ENCODE measurements around the gene USP5.

Gene USP5

GRCh38 chr12:6826125-6826733 is 25.7 kb upstream of the USP5 start:
- no peak for DNase-seq (ENCODE audit: low spot score)

DNA sequence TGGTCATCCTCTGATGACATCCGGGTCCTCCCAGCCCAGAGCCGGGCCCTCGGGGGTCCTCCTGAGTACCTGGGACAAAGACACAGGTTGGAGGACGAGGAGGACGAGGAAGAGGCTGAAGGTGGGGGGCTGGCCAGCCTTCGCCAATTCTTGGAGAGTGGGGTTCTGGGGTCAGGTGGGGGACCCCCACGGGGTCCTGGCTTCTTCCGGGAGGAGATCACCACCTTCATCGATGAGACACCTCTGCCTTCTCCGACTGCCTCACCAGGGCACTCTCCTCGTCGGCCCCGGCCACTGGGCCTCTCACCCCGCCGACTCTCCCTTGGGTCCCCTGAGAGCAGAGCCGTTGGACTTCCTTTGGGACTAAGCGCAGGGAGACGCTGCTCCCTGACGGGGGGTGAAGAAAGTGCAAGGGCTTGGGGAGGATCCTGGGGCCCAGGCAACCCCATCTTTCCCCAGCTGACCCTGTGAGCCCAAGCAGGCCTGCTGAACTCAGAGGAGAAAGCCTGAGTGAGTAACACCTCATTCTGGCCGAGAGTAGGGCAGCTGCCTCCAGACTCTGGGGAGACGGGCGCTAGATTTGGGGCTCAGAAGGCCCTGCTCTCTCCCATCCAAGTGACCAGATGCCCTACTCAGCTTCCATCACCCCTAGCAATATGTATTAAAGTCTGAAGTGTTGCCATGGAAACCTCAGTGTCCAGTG is 25.1 kb upstream of the USP5 start:
- no peak for DNase-seq (ENCODE audit: low spot score)

DNA sequence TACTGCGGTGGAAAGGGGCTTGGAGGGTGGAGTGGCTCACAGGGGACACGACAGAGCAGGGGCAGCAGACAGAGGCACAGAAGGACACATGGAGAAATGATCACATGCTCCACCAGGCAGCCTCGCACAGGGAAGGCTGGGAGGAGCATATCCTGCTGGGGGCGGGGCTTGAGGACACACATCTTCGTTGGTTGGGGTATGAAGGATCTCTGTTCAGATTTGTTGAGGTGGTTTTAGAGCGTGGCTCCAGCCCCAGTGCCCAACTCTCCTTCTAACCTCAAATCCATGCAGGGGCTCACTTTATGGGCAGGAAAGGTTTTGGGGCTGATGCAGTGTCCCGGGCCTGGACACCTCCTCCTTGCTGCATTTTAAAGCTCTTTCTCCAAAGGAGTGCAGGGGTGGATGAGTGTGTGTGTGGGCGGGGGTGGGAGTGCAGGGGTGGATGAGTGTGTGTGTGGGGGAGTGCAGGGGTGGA is 24.5 kb upstream of the USP5 start:
- peak; percentile 95 for DNase-seq (ENCODE audit: low spot score)

DNA sequence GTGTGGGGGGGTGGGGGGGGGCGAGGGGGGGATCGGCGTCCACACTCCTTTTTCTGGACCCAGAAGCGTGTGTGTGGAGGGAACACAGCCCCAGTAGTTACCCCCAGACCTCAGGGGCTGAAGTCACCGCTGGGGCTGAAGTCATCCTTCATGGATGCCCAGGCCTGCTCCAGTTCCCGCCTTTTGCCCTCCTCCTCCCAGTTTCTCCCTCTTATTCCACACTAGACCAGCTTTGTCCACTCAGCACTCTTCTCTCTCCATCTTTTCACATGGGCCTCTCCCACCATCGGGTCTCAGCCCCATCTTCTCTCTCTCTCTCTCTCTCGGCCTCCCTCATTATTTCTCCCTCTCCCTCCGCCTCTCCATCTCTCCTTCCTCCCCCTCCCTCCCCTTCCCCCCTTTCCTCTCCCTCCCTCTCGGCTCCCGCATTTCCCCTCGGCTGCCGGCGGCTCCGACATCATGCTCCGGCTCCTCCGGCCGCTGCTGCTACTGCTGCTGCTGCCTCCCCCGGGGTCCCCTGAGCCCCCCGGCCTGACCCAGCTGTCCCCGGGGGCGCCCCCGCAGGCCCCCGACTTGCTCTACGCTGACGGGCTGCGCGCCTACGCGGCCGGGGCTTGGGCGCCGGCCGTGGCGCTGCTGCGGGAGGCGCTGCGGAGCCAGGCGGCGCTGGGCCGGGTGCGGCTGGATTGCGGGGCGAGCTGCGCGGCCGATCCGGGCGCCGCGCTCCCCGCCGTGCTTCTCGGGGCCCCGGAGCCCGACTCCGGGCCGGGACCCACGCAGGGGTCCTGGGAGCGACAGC is 23.8 kb upstream of the USP5 start, which contains the start of gene P3H3:
TSS of gene P3H3 (plus strand) at position 426 of the 799 bp plus-strand sequence. CDS start at position 460, 34 bp downstream.
- DNase-seq (ENCODE audit: low spot score): peak; percentile 73

DNA sequence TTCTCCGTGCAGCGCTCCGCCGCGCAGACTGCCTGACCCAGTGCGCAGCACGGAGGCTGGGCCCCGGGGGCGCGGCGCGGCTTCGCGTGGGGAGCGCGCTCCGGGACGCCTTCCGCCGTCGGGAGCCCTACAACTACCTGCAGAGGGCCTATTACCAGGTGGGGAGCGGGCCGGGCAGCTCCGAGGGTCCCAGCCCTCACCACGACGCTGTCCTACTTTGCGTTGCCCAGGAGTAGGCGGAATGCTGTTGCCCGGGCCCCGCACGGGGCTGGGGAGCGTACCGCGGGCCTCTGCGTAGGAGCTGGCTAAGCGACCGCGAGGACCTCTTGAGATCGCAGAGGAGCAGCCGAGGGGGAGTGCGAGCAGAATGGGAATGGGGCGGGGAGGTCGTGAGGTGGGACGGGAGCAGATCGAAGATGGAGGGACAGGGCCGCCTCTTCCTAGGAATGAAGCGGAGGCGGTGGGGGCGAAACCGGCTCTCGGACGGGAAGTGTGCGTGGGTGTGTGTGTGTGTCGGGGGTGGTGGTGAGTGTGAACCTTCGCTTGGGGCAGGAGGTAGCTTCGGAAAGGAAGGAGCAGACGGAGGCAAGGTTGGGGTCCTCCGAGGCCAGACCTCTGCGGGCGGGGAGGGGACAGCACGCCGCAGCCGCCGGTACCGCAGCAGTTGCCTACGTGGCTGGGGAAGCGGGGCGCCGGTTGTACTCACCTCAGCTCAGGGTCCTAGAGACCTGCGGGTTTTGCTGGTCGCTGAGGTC is 23.0 kb upstream of the USP5 start:
- peak; percentile 74 for DNase-seq (ENCODE audit: low spot score)

DNA sequence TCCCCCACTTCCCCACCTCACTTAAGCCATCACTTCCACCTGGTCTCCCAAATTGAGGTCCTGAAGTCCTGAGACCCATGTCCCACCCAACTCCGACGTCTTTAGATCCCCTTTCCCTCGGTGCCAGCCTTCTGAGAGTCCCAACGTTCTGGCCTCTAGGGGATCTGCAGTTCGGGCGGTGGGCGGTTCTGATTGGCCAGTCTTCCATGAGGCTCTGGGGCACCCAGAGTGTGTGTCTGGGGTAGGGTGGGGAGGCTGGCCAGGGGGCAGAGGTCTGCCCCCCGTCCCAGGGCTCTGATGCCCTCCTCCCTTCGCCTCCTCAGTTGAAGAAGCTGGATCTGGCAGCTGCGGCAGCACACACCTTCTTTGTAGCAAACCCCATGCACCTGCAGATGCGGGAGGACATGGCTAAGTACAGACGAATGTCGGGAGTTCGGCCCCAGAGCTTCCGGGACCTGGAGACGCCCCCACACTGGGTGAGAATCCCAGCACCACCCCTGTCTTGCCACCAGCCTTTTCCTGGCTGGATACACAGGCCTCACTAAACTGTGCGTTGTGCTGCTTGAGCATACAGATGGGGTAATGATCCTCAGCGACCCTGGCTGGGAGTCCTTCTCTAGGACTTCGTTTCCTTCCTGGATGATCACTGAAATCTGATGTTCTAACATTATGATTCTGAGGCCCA is 22.3 kb upstream of the USP5 start:
- DNase-seq (ENCODE audit: low spot score): peak; percentile 86

DNA sequence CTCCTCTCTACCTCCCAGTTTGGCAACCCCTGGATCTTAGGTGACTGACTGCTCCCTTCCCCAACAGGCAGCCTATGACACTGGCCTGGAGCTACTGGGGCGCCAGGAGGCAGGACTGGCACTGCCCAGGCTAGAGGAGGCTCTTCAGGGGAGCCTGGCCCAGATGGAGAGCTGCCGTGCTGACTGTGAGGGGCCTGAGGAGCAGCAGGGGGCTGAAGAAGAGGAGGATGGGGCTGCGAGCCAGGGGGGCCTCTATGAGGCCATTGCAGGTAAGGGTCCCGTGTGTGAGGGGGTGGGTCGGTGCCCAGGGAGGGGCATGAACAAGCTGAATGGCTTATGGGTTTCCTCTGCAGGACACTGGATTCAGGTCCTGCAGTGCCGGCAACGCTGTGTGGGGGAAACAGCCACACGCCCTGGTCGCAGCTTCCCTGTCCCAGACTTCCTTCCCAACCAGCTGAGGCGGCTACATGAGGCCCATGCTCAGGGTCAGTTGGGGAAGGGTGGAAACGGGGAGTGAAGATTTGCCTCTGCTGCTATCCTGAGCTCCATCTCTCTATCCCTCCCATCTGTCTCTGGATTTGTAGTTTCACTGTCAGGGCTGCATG is 21.6 kb upstream of the USP5 start:
- DNase-seq (ENCODE audit: low spot score): no peak

DNA sequence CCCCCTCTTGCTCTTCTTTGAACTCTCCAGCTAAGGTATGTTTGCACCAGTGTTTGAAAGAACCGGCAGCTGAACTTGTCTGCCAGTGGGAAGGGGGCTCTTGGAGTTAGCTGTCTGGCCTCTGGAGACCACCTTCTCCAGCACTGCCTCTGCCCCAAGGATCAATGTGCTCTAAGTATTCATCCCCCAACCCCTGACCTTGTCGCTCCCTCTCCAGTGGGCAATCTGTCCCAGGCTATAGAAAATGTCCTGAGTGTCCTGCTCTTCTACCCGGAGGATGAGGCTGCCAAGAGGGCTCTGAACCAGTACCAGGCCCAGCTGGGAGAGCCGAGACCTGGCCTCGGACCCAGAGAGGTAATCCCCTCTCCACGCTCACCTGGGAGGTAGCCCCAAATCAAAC is 21.0 kb upstream of the USP5 start:
- no peak for DNase-seq (ENCODE audit: low spot score)

- DNase-seq (ENCODE audit: low spot score): no peak
Observed at GRCh38 chr12:6831450-6831995, 20.4 kb upstream of the USP5 start.

DNA sequence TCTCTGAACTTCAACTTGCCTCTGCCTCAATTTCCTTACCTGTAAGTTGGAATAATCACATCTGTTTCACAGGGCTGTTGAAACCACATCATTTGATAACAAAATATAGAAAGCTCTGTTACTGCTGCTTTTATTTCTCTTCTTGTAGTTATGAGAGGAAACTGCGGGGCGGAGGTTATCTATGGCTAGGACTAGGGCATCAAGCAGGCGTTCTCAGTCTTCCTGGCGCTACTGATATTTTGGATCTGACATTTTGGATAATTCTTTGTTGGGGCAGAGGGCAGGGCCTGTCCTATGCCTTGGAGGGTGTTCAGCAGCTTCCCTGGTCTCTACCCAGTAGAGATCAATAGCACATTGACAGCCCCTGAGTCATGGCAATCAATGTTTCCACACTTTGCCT is 19.8 kb upstream of the USP5 start:
- no peak for DNase-seq (ENCODE audit: low spot score)

- no peak for DNase-seq (ENCODE audit: low spot score)
Observed at GRCh38 chr12:6833189-6833890, 18.6 kb upstream of the USP5 start.

GRCh38 chr12:6834254-6834653 is 17.7 kb upstream of the USP5 start:
- no peak for DNase-seq (ENCODE audit: low spot score)

DNA sequence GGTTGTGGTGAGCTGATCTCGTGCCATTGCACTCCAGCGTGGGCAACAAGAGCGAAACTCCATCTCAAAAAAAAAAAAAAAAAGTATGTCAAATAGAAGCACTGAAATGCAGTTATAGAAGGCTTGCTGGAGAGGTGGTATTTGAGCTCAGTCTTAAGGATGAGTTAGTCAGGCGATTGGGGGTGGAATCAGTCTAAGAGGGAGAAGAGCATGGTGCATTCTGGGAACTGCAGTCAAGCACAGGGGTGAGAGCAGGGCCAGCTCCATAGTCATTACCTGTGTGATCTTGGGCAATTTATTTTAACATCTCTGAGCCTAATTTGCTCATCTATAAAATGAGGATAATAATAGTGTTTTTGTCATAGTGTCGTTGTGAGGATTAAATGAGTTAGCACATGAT is 17.1 kb upstream of the USP5 start:
- no peak for DNase-seq (ENCODE audit: low spot score)

GRCh38 chr12:6836851-6837250 is 15.1 kb upstream of the USP5 start:
- no peak for DNase-seq (ENCODE audit: low spot score)

- no peak for DNase-seq (ENCODE audit: low spot score)
Observed at GRCh38 chr12:6837370-6838060, 14.4 kb upstream of the USP5 start.

DNA sequence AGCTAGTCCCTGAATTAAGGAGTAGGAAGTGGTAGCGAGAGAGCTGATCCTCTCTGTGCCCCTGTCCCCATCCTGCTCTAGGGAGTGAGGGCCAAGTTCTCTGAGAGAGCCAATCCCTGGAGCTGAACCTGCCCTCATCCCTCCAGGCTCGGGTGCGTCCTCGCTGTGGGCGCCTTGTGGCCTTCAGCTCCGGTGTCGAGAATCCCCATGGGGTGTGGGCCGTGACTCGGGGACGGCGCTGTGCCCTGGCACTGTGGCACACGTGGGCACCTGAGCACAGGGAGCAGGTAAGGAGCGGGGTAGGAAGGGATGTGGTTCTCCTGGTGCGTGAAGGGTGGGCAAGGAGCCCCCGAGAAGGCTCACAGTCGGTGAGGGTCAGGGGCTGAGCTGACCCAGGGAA is 13.1 kb upstream of the USP5 start:
- no peak for DNase-seq (ENCODE audit: low spot score)

DNA sequence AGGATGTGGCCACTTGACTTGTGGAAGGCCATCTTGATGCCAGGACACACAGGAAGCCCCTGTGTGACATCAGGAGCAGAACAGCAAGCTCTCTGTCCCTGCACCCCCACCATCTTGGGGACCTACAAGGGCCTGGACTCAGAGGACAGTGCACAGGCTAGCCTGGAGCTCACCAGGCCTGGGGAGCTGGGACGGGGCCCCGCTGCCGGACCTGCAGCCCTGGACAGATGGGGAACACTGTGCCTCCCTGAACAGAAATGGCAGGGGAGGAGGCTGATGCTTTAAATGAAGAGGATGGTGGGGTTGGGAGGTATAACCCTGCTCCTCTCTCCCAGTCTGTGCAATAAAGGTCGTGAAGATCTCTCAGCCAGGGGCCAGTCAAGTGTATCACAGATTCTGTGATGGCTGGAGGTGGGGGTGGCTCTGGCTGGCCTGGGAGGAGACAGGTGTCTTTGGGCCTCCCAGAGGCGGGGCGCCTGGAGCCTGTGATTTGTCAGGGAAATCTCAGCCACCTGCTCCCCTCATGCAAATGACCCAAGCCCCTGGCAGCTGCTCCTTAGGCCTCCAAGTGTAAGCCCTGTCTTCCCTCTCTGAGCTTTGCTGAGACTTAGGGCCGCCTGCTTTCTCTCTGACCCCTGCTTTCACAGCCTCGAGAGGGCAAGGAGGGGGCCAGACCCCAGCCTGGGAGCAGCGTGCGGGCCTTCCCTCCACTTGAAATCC is 12.3 kb upstream of the USP5 start:
- DNase-seq (ENCODE audit: low spot score): no peak

- DNase-seq (ENCODE audit: low spot score): no peak
Observed at GRCh38 chr12:6840330-6840729, 11.6 kb upstream of the USP5 start.

Measured in HuH-7.5 (cell line).